Fibroblast of gingiva (primary cell): ENCODE measurements around the gene MRGPRD.

Source experiments
- DNase-seq: peaks from one replicate; pipeline ENCODE4 v3.0.0-alpha.2; 2011; ENCODE audit warnings: low read depth

The MRGPRD gene, protein sequence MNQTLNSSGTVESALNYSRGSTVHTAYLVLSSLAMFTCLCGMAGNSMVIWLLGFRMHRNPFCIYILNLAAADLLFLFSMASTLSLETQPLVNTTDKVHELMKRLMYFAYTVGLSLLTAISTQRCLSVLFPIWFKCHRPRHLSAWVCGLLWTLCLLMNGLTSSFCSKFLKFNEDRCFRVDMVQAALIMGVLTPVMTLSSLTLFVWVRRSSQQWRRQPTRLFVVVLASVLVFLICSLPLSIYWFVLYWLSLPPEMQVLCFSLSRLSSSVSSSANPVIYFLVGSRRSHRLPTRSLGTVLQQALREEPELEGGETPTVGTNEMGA

DNA sequence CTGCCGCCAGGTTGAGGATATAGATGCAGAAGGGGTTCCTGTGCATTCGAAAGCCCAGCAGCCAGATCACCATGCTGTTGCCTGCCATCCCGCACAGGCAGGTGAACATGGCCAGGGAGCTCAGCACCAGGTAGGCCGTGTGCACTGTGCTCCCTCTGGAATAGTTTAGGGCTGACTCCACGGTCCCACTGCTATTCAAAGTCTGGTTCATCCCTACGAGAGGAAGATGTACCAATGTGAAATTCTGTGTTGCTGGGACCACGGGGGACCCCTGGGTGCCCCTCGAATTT lies at the start of gene MRGPRD:
Gene MRGPRD, minus strand, starts transcription at position 211 of the 290 bp plus-strand sequence. Its CDS starts 0 bp downstream, at position 211.
- DNase-seq, result no peak

DNA sequence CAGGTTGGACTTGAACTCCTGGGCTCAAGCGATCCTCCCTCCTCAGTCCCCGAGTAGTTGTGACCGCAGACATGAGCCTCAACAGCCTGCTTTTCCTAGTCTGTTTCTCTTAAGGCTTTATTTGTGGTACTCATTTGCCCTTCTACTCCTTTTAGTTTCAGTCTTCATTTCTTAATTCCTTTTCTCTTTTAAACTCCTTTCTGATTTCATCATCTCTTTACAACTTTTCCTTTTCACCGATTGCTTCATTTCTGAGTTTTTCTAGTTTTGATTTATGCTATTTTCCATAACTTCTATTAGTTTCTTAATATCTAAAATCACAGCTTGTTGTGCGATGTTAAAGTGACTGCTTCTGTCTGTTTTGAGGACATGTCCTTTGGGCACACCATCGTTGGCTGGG lies 49.5 kb upstream of the MRGPRD start:
- no peak for DNase-seq

DNA sequence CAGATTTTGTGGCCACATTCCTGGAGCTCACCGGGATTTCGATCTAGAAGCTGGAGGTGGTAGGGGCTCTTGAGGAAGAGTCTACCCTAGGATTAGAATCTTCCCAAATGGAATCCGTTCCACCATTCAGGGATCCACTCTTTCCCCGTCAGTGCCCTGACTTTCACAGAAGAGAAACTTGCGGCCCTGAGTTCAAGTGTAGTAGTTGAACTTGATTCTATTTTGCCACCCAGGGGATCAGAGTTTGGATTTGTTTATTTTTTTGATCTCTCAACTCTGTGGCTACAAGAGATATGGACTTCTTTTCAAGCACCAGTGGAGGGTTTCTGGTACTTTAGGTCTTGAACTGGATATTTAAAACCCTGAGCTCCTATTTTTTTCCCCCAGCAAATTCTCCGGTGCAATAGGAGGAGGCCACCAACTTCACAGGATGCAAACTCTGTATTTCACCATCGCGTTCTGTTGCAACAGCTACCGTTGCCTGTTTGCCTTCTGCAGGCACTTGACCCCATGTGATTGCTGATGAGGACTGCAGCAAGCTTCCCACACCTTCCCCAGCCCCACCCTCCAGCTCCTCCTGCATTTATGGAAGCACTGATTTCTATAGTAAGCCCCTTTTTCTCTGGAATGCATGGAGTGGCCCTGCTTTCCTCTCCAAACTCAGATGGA lies 47.1 kb upstream of the MRGPRD start:
- DNase-seq, result peak; percentile 56

DNA sequence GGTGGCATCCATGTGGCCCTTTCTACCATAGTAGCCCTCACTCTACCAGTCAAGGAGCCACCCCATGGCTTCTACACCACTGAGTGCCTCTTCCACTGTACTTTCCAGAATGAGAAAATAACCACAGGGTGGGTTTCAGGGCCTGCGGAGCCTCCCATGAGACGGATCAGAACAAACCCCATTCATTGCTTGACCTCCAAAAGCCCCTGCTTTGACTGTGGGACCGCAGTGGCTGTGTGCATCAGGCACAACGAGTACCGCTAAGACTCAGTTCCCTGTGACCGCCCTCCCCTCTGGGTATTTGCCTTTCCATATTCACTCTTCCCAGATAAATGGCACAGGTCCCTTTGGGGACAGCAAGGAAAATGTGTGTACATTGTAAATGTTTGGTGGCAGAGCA lies 43.7 kb upstream of the MRGPRD start:
- DNase-seq, result no peak

DNA sequence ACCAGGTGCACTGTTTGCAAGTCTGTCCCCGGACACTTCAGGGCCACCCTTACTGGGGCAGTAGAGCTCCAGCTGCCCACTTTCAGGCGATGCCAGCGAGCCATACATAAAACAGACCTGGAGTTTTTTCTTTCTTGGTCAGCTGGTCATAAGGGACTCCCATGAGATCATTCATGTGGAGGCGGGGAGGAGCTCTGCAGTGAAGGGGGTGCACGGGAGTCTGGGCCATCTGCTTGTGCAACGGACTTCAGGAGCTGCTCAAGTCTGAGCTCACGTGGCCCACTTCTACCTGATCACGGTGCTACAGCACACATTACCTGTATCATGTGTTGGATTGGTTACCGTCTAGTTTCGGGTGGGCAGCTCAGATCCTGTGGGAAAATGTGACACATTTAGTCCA lies 41.5 kb upstream of the MRGPRD start:
- no peak for DNase-seq

DNA sequence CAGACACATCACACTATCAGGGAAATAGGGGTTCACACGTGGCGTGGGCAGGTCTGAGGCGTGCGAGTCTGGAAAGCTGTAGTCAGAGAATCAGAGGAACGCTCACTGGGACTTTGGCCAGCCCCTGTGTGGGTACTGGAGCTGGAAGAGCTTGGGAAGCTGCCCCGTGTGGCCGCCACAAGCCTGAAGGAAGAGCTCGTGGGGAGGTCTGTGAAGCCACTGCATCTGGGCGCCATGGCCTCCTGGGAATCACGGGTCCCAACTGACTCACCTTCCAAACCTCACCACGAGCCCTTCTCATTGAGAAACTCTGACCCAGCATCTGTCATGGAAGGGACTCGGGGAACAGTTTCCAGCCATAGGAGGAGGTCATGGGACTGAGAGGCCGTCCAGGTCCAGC lies 38.1 kb upstream of the MRGPRD start:
- peak; percentile 87 for DNase-seq

DNA sequence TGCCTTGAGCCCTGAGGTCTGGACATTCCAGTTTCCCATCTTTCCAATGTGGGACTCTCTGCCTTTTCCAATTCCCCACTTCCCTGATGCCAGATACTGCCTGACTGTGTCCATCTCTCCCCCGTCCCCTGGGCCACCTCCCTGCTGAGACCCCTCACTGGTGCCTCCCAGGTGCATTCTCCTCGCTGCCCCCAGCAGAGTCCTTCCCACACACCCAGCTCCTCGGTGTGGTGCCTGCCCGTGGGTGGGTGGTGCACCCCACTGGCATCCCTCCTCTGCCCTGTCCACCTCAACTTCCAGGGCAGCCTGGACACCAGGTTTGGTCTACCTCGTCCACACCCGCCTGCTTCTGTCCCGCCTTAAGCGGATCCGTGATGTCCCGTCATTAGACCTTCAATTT lies 37.2 kb upstream of the MRGPRD start:
- no peak for DNase-seq

DNA sequence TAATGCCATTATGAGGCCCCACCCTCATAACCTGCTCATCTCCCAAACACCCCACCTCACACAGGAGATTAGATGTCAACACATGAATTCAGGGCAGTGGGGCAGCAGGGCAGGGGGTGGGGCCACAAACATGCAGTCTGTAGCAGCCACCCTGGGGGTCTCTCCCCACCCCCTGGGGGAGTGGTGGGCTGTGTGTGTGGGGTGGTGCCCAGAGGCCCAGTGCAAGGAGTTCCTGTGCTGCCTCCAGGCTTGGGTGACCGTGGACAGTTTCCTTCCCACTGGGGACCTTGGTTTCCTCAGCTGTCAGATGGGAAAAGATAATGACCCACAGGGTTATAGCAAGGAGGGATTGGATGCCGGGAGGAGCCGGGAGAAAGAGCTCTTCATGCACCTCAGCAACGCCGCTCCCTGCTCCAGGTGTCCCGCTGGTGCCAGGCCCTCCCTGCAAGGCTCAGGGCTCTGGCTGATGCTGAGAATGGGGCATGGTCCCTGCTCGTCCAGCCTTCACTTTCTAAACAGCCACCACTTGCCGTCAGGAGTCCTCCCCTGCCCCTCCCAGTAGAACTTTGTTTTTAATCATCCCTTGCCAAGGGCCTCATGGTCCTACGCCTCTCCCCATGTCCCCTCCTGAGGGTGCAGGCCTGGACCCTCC lies 34.2 kb upstream of the MRGPRD start:
- DNase-seq, result no peak

DNA sequence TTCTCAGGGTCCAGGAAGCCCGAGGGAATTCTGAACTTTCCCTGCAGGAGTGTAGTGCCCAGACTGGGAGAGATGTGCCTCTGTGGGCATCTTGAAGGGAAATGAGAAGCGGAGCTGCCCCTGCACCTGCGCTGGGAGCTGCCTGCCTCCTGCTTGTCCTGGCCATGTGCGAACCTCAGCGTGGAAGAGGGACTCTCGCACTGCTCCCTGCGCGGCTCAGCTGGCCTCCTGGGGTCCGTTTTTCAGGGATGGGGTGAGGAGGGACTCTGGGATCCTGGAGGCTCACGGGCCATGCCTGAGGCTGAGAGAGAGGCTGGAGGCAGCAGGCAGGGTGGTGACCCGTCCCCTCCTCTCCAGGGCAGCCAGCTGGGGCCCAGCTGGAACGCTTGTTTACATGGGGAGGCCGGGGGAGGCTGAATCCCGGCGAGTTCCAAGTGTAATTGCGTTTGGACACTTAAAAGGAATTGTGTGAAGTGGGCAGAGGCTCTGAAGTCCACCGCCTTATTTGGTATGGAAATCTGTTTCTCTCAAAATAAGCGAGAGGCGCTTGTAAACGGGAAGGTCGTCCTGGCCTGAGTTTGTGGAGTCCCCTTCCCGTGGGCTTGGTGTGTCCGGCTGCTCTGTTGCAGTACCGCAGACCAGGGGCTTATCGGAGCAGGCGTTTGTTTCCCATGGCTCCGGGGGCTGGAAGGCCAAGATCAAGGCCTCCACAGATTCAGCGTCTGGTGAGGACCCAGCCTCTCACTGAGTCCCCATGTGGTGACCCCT lies 33.5 kb upstream of the MRGPRD start:
- peak; percentile 60 for DNase-seq

DNA sequence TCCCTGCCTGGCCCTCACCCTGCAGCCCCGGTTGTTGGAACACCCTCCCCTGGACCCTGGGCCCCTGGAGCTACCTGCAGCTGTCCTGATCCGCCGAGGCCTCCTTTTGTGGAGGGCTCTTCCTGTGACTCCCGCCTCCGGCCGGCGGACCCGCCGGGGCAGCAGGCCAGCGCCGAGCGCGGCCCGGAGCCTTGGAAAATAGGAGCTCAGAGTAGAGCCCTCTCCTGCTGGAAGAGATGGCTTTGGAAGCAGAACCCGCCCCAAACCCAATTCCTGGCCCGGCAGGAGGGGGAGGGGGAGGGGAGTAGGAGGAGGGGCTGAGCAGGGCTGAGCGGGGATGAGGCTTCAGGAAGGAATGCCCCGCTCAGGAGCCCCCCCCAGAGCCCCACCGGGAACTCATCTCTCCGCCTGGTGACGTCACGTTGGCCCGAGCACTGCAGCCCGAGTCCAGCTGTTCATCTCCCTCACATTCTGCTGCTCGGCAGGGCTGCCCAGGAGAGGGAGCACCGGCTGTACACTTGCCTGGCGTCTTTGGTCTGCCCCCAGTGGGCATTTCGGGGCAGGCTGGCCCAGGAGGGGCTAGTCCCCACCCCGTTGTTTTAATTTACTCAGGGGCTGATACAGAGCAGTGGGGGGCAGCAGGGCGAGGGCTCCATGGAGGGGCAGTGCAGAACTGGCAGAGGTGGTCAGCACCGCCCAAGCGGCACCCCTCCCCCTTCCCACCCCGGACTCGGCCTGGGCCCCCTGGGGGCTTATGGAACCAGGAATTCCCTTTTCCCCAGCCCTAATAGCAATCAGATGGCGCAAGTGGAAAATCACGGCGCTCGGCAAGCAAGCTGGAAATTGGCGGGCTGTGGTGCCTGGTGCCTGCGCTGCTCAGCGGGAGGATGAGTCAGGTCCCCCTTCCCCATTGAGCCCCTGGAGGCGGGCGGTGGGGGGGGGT lies 32.5 kb upstream of the MRGPRD start, which contains the start of gene MRGPRF:
Gene MRGPRF, minus strand, starts transcription at position 238 of the 943 bp plus-strand sequence. CDS start 3,345 bp downstream, outside the sequence.
- peak; percentile 95 for DNase-seq

DNA sequence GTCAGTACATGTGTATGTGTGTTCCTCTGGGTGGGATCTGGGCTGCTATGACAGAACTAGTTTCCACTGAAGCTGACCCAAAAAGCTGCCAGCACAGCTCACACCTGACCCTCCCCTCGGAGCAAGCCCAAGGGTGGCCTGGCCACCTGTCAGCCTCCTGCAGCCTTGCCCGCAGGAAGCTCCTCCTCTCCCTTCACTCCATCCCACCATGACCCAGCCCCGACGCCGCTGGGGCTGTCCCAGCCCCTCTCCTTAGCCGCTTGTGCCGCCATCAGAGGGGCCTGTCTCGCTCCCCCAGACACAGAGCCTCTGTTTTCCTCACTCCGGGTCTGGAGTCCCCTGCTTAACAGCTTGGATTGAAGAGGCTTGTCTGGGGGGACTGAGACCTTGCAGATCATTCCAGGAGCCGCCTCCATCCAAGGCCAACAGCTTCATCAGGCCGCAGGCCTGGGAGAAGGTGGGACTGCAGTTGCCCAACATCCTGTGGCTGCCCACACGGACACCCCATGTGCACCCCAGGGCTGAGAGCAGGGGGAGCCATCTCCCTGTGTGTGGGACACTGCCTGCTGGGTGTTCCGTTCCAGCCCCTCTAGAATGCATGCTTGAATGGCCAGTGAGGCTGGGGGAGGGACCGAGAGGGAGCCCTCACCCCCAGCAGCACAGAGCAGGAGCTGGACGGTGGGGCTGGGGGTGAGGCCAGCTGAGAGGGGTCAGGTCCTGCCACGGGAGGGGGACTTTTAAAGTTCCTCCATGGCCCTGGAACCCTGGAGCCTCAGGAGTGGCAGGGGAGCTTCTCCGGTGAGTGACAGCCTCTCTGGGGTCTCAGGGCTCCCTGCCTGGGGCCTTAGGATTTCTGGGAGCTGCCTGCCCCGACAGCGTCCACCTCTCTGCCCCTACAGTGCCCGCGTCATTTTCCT lies 31.6 kb upstream of the MRGPRD start:
- DNase-seq, result peak; percentile 66

DNA sequence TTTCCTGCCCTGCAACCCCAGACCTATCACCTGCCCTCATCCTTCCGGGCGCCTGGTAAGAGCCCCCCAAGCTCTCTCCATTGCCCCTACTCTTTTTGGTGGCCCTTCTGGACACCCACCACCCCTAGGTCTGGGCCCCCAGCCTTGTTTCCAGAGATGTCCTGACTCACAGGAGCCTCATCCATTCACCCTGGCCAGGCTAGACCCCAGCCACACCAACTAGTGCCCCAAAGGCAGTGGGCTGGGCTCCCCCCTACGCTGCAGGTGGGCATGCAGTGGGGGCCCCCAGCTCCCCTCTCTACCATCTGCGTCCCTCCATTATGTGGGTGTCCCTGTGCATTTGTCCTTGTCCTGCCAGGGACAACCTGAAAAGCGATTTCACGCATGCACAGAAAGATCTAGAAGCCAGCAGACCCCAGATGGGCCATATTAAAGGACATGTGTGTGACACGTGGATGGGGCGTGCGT lies 30.9 kb upstream of the MRGPRD start:
- DNase-seq, result no peak

DNA sequence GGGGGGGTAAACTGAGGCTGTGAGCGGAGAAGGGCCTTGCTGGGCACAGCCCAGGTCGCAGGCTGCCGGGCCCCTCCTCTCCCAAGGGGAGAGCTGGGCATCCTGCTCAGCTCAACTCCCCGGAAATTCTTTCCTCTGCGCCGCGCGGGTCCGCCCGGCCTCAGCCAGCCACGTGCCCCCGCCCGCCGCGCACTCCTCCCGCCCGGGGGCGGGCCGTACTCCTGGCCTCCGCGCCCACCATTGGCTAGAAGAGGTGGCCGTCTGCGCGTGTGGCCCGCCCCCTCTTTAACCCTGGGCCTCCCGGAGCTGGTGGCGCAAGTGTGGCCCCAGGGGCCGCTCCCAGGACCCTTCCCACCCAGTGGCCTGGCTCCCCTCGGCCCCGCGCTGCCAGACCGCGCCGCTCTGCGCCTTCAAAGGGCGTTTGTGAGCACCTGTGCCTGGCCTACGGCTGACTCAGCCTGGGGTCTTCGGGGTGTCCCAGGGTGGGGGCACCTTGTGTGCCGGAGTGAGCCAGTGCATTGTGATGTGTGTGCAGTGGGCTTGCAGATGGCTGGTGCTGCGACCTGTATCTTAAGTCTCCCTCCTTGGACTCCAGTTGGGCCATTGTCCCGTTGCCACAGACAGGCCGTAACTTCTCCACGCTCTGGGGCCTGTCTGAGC lies 30.3 kb upstream of the MRGPRD start:
- DNase-seq, result peak; percentile 81

DNA sequence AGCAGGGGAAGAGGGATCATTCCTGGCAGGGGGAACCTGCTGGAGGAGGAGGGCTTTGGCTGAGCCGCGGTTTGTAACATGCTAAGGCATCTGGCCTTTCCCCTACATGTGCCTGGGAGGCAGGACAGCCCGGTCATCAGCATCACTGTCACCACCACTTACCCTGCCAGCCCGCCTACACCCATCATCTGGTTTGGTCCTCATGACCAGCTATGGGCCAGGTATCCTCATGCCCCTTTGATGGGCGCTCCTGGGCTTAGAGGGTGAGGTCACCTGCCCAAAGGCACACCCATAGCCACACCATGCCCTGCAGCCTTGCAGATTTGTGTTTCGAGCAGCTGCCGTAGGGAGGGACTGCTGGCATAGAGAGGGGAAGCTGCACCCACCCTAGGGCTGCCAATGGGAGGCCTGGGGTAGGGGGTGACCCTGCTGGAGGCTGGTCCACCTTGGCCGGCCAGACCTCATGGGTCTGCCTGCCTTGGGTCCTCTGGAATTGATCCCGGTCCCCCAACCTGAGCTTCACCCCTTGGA lies 29.6 kb upstream of the MRGPRD start:
- peak; percentile 47 for DNase-seq

DNA sequence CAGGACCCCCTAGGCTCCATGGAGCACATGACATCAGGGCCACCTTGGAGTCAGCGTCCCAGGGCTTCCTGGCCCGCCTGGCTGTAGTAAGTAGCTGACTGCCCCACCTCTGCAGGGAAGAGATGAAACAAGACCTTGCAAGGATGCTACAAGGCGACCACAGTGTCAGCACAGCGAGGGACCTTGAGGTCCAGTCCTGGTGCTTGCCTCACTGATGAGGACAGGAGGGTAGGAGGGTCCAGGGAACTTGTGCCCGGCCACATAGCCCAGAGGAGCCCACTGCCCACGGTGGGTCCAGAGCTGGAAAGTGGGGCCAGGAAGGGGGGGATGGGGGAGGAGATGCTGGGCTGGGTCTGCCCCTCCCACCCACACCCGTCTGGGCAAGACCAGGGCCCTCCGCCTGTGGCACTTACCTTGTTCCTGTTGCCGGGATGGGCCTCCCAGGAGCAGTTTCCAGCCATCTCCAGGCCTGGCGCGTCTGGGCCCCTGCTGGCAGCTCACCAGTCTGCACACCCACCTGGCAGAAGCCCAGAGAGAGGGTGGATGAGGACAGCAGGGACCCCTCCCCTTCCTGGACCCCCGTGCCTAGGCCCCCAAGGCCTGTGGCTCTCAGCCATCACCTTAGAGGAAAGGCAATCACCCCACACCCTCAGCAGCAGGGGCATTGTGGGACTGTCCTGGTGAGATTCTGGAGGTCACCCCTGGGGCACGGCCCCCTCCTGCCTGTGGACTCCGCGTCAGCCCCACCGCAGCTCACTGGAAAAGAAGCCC lies 28.8 kb upstream of the MRGPRD start:
- DNase-seq, result no peak

DNA sequence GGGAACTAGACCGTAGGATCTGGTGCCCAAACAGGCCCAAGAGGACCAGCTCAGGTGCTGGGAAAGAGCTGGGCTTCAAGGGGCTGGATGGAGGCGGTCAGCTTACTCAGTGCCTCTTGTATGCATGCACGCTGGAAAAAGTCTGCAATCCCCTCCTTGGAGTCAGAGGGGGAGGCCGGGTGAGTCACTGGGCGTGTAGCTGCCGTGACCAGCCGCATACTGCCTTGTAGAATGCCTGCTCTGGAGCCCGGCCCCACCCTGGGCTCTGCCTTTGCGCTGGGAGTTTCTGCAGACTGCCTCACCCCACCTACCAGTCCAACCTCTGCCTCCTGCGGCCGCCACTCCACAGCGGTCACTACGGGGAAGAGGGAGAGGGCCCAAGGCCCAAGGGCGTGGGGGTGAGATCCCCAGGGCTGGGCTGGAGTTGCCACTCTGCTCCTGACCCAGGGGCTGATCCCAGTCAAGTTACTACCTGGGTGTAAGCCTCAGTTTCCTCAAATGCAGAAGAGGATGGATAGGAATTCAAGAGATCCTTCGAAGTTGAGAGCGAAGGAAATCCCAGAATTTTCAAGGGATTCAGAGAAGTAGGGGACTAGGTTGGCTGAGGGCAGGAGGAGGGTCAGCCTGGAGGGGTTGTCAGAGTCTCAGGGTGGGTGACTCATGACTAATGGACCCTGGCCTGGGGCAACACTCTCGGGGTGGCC lies 28.1 kb upstream of the MRGPRD start:
- DNase-seq, result peak; percentile 96

DNA sequence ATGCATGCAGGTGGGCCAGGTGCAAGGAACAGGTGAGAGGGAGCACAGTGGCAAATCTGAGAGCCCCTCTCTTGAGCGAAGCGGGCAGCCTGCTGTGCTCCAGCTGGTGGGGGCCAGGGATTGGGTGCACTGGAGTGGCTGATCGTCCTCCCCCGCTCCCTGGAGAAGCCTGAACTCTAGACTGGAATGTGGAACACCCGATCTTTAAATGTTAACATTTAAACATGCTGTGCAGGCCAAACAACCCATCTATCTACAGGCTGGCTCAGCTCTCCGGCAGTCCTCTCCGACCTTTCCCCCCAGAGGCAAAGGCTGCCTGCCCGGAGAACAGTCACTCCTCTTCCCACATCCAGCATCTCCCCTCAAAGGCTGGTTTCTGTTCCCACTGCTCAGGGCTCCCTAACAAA lies 27.2 kb upstream of the MRGPRD start:
- DNase-seq, result peak; percentile 81

DNA sequence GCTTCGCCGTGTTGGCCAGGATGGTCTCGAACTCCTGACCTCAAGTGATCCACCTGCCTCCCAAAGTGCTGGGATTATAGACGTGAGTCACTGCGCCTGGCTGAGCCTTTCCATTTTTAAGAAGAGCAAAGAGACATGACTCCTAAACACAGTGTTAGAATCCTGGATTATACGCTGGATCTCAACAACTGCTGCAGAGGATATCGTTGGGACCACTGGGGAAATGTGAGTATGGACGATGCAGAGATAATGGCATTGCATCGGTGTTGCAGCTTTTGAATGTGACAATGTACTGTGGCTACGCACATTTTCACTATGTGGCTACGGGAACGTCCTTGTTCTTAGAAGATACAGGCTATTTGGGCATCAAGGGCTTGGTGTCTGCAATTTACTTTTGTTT lies 26.0 kb upstream of the MRGPRD start:
- DNase-seq, result no peak
